ENCODE measurements around the gene MRPL46.

- no peak for TF ChIP-seq CTCF (IDR thresholded peaks at IDR 0.05; ENCODE audit: low read depth, low read length)
- TF ChIP-seq POLR2A (IDR thresholded peaks at IDR 0.05; ENCODE audit: extremely low read depth, insufficient read length), result no peak
- no peak for TF ChIP-seq MYC (IDR thresholded peaks at IDR 0.05; ENCODE audit: low read depth, low read length)
These were observed 3.2 kb downstream of the MRPL46 start for GRCh38 chr15:88463870-88464532.

Data from NB4 (cell line).